SU-DHL-6 (cell line): ENCODE results near the gene BHLHE41.

Experiments used
- H2AFZ ChIP-seq: fragments of 200-600 bp; sonication (generic); 2 replicates; pipeline ENCODE4 v1.6.1; 2014; ENCODE audit warnings: low read depth, mild to moderate bottlenecking, moderate library complexity, mixed read lengths, antibody characterized with exemption, low read length; ENCODE audit not compliant: severe bottlenecking
- H3F3A ChIP-seq: fragments of 200-600 bp; shearing (Covaris generic); 2 replicates; pipeline ENCODE4 v1.6.0; 2016; ENCODE audit warnings: antibody characterized with exemption, mild to moderate bottlenecking; ENCODE audit not compliant: insufficient read depth
- H3K27ac ChIP-seq: fragments of 200-600 bp; sonication (generic); 2 replicates; pipeline ENCODE4 v1.5.1; 2016; ENCODE audit warnings: low read depth, mild to moderate bottlenecking, low read length, moderate library complexity, mixed read lengths
- H3K27me3 ChIP-seq: fragments of 200-600 bp; sonication (generic), shearing (Covaris generic); 2 replicates; pipeline ENCODE4 v1.6.0; 2014; ENCODE audit warnings: mild to moderate bottlenecking, low read length
- H3K36me3 ChIP-seq: fragments of 200-600 bp; sonication (generic); 2 replicates; pipeline ENCODE4 v1.6.1; 2014; ENCODE audit warnings: mild to moderate bottlenecking, low read length, mixed read lengths
- H3K4me2 ChIP-seq: fragments of 300-600, 200-600 bp; shearing (Covaris generic), sonication (generic); 2 replicates; pipeline ENCODE4 v1.6.0; 2014; ENCODE audit warnings: low read length, low read depth, mild to moderate bottlenecking; ENCODE audit not compliant: poor library complexity, severe bottlenecking
- H3K4me3 ChIP-seq: fragments of 200-600 bp; sonication (generic); 2 replicates; pipeline ENCODE4 v1.5.1; 2014; ENCODE audit warnings: antibody characterized with exemption, low read length, mild to moderate bottlenecking, mixed read lengths; ENCODE audit not compliant: insufficient read depth, poor library complexity, severe bottlenecking
- H3K79me2 ChIP-seq: fragments of 200-600 bp; sonication (generic); 2 replicates; pipeline ENCODE4 v1.6.1; 2014; ENCODE audit warnings: mild to moderate bottlenecking, low read length, moderate library complexity; ENCODE audit not compliant: insufficient read depth
- H3K9ac ChIP-seq: fragments of 200-600 bp; sonication (generic); 2 replicates; pipeline ENCODE4 v1.7.0; 2014; ENCODE audit warnings: mild to moderate bottlenecking, low read length
- H3K9me2 ChIP-seq: fragments of 200-600 bp; sonication (generic); replicated peaks from 2 replicates; pipeline ENCODE4 v1.6.1; 2014; ENCODE audit warnings: low read length; ENCODE audit not compliant: insufficient read depth
- H3K9me3 ChIP-seq: fragments of 200-600 bp; sonication (generic); 2 replicates; pipeline ENCODE4 v1.6.1; 2014; ENCODE audit warnings: low read length, mixed read lengths; ENCODE audit not compliant: insufficient read depth
- H4K20me1 ChIP-seq: fragments of 200-600 bp; sonication (generic); 2 replicates; pipeline ENCODE4 v1.6.1; 2014; ENCODE audit warnings: low read depth, mild to moderate bottlenecking, antibody characterized with exemption, low read length, moderate library complexity, mixed read lengths
- EZH2phosphoT487 ChIP-seq: fragments of 200-600 bp; sonication (generic), shearing (Covaris generic); conservative IDR thresholded peaks from 2 replicates; pipeline ENCODE4 v1.6.1; 2018; ENCODE audit warnings: mild to moderate bottlenecking, antibody characterized with exemption, low read length, moderate library complexity, mixed read lengths
- TF ChIP-seq, protein P1 (sequence below): fragments of 200-600 bp; sonication (generic); IDR thresholded peaks from one replicate; pipeline ENCODE4 v1.5.1; 2017; ENCODE audit warnings: antibody characterized with exemption, mild to moderate bottlenecking, low read length, moderate library complexity; ENCODE audit not compliant: insufficient read depth, poor library complexity, severe bottlenecking

Gene BHLHE41

DNA sequence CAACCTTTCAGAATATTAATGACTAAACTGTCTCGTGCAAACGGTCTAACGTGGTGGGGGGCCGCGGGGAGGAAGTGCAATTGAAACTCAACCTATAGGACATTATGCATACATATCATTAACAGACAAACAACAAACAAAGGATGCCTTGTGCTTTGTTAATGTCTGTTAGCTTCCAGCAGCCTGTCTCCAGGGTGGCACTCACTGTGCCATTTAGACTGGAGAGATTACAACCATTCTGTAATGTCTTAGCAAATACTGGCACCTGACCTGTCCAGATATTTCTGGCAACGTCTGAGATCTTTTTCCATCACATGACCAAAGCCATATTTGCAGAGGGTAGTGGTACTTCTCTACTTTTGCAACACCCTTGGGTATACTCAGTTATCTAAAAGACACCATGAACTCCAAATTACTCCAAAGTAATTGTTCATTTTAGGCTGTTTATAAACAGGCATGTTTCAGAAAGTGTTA lies 11.6 kb downstream of the BHLHE41 start:
- H3K9me3 ChIP-seq, result no peaks in the 10 kb centered on the region
- H3K79me2 ChIP-seq, result no peaks in the 10 kb centered on the region
- H3K9ac ChIP-seq, result no peak overlapping the region
- H3K4me3 ChIP-seq, result no peak overlapping the region
- H3K27ac ChIP-seq, result no peak overlapping the region
- no peaks in the 10 kb centered on the region for H3K27me3 ChIP-seq
- no peaks in the 10 kb centered on the region for H3K36me3 ChIP-seq
- no peaks in the 10 kb centered on the region for H3K9me2 ChIP-seq
- H3K4me2 ChIP-seq, result peak overlapping the region; percentile 61
- H2AFZ ChIP-seq, result no peak overlapping the region
- H3F3A ChIP-seq, result no peaks in the 10 kb centered on the region
- no peak for TF ChIP-seq EZH2phosphoT487
- no peaks in the 10 kb centered on the region for H4K20me1 ChIP-seq

DNA sequence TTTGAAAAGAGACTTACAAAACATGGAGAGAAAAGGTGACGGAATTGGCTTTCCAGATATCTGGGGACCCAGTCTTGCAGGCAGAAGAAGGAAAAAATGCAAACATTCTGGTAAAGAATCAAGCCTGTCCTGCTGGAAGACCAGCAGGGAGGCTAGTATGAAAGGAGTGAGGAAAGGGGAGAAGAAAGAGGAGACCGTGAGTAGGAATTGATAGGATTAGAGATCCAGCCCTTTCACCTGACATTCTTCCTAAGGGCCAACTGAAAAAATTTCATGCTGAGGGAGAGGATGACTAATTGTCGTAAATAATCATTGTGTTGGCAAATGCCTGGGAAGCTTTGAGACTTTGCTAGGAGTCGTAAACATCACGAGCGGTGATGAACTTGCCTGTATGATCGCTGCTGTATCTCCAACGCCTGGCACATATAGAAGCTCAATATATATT lies 12.1 kb downstream of the BHLHE41 start:
- Histone ChIP-seq H3K27ac (no peak overlapping the region), H2AFZ (no peak overlapping the region), H3K4me2 (no peak overlapping the region)

DNA sequence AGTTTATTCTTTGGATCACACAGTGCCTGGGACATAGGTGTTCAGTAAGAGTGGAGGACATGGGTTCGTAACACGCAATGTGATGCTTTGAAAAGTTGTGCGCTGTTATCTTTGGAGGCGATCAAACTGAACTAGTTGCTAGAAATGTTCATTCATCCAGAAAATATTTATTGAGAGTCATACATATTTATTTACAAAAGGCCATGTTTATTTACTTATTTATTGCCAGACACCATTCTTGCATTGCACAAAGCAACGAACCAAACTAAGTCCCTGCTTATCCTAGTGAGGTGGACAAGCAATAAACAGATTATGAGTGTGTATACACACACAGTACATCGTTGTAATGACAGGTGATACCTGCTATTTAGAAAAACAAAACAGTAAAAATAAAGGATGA lies 12.6 kb downstream of the BHLHE41 start:
- no peak overlapping the region for H3K27ac ChIP-seq
- H4K20me1 ChIP-seq, result no peaks in the 10 kb centered on the region
- H3K27me3 ChIP-seq, result no peaks in the 10 kb centered on the region
- H2AFZ ChIP-seq, result no peak overlapping the region
- H3K9me2 ChIP-seq, result no peaks in the 10 kb centered on the region
- H3K4me2 ChIP-seq, result no peak overlapping the region
- TF ChIP-seq, protein P1, sequence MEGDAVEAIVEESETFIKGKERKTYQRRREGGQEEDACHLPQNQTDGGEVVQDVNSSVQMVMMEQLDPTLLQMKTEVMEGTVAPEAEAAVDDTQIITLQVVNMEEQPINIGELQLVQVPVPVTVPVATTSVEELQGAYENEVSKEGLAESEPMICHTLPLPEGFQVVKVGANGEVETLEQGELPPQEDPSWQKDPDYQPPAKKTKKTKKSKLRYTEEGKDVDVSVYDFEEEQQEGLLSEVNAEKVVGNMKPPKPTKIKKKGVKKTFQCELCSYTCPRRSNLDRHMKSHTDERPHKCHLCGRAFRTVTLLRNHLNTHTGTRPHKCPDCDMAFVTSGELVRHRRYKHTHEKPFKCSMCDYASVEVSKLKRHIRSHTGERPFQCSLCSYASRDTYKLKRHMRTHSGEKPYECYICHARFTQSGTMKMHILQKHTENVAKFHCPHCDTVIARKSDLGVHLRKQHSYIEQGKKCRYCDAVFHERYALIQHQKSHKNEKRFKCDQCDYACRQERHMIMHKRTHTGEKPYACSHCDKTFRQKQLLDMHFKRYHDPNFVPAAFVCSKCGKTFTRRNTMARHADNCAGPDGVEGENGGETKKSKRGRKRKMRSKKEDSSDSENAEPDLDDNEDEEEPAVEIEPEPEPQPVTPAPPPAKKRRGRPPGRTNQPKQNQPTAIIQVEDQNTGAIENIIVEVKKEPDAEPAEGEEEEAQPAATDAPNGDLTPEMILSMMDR, result no peak
- no peak for TF ChIP-seq EZH2phosphoT487
- no peaks in the 10 kb centered on the region for H3K79me2 ChIP-seq
- no peaks in the 10 kb centered on the region for H3K36me3 ChIP-seq
- no peak overlapping the region for H3K4me3 ChIP-seq
- no peaks in the 10 kb centered on the region for H3K9me3 ChIP-seq
- no peaks in the 10 kb centered on the region for H3F3A ChIP-seq
- H3K9ac ChIP-seq, result no peak overlapping the region

More for the DNA sequence above, 12.1 kb downstream of the BHLHE41 start:
- Histone ChIP-seq H3K9ac (no peak overlapping the region), H4K20me1 (no peaks in the 10 kb centered on the region), H3K27me3 (no peaks in the 10 kb centered on the region), H3F3A (no peaks in the 10 kb centered on the region), H3K36me3 (no peaks in the 10 kb centered on the region), H3K4me3 (no peak overlapping the region), H3K9me2 (no peaks in the 10 kb centered on the region), H3K79me2 (no peaks in the 10 kb centered on the region), H3K9me3 (no peaks in the 10 kb centered on the region)
- TF ChIP-seq EZH2phosphoT487, result no peak
- TF ChIP-seq, protein P1, result no peak

DNA sequence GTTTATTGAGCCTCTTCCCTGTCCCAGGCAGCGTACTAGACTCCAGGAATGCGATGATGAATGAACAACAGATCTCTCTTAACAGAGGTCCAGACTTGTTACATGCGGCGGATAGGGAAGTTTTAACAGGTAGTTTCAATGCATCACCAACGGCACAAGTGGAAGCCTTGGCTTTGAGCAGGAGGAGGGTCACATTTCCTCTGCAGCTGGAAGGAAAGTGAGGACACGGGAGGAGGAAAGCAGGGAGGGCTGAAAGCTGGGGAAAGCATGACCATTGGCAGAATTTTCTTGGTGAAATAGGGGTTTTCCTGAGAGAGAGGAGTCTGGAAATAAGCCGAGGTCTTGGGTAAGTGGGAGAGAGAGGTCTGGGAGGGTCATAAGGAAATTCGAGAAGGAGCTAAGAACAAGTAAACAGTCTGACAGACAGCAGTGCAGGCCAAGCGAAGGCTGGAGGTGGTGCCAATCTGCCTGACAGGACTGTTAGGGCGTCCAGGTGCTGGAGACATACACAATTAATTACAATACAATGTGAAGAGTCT lies 15.4 kb downstream of the BHLHE41 start:
- H3K79me2 ChIP-seq, result no peaks in the 10 kb centered on the region
- H3K36me3 ChIP-seq, result no peaks in the 10 kb centered on the region
- no peaks in the 10 kb centered on the region for H4K20me1 ChIP-seq
- H3K4me2 ChIP-seq, result no peak overlapping the region
- H3K9me2 ChIP-seq, result no peaks in the 10 kb centered on the region
- no peak overlapping the region for H3K27ac ChIP-seq
- no peaks in the 10 kb centered on the region for H3K9me3 ChIP-seq
- no peak overlapping the region for H3K4me3 ChIP-seq
- H3F3A ChIP-seq, result no peaks in the 10 kb centered on the region
- H2AFZ ChIP-seq, result no peak overlapping the region
- TF ChIP-seq, protein P1, result no peak
- TF ChIP-seq EZH2phosphoT487, result no peak
- no peak overlapping the region for H3K9ac ChIP-seq
- H3K27me3 ChIP-seq, result no peaks in the 10 kb centered on the region
